8988T (cell line): ENCODE results near the gene ARL11.

Source experiments
- DNase-seq: peaks from one replicate; pipeline ENCODE4 v3.0.0; 2011

The ARL11 gene

DNA sequence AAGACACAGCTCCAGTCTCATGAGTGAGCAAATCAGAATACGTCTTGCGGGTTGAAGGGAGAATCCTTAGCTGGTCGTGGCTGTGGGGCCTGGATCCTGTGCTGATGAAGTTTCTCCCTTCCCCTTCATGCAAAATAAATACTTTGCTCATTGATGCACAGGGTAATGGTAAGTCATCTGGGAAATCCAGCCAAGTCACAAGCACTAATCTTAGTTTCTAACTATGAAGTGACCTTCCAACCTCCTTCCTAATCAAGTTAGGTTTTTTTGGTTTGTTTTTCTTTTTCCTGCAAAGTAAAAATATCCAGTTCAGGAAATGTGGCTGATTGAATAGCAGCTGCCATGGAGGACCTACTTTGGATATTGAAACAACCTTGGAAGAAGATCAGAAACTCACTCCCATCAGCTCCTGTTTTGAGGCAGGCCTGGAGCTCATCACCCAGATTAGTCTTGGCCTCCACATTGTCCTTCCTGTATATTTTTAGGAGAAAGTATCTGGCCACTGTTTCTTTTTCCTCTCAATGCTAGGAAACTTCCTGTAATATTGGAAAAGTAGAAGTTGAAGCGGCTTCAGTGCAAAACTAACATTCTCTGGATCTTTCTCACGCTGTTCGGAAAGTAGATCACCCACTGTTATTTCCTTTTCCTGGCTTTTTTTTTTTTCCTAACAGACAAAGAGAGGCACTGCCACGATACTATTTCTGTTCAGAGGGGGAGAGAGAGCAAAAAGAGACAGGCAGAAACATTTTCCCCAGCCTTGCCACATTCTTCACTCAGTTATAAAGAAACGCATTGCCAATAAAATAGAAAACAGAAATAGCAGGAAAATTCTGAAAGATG lies 12.3 kb upstream of the ARL11 start:
- no peak for DNase-seq

DNA sequence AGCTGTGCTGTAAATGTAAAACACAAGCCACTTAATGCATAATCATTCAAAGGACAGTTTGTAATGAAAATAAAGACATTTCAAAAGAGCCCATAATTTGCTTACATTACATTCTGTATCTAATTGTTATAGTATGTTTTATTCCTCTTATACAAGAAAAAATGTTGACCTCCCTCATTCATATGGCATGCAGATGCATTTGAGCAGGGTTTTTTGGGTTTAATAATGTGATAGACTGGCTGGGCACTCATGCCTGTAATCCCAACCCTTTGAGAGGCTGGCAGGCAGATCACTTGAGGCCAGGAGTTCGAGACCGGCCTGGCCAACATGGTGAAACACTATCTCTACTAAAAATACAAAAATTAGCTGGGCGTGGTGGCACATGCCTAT lies 11.6 kb upstream of the ARL11 start:
- DNase-seq = no peak

DNA sequence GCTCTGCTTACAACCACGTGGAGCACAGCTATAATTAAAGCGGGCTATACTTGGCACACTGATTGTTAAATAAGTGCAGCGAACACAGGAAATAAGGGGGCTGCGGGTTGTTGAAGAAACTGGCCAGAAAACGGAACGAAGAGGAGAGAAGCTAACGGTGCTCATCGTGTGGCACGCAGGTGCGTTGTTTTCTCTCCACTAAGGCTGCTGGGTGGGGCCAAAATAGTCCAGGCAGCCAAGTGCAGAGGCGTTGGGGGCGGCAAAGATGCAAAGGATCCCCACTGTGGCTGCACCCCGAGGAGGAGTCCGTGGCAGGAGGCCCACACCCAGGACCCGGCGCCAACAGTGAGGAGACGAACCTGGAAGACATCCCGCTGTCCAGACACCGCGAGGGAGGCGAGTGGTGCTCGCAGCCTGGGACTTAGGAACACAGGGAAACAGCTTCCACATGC lies 8.1 kb upstream of the ARL11 start:
- DNase-seq = no peak

DNA sequence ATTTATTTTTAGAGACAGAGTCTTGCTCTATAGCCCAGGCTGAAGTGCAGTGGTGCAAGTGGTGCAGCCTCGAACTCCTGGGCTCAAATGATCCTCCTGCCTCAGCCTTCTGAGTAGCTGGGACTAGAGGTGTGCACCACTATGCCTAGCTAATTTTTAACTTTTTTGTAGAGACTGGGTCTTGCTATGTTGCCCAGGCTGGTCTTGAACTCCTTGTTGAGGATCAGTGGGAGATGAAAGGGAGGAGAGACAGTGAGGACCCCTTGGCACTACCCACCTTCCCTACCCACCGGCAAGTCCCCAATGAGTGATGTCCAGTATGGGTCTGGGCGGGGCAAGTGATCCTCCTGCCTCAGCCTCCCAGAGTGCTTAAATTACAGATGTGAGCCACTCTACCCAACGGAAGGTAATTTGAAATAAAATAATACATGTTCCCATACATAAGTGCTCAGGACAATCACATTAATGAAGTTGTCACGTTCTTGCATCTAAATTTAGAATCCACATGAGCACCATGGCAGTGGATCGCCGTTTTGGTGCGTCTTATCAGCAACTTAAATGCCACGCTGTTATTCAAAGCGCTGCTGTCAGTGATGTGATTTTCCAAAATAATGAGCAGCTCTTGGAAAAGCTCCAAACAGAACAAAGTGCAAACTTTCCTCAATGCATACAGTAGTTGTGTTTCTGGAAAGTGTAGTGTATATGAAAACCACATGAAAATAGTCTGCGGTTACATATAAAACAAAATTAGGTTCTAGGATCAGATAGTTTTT lies 5.9 kb upstream of the ARL11 start:
- no peak for DNase-seq

DNA sequence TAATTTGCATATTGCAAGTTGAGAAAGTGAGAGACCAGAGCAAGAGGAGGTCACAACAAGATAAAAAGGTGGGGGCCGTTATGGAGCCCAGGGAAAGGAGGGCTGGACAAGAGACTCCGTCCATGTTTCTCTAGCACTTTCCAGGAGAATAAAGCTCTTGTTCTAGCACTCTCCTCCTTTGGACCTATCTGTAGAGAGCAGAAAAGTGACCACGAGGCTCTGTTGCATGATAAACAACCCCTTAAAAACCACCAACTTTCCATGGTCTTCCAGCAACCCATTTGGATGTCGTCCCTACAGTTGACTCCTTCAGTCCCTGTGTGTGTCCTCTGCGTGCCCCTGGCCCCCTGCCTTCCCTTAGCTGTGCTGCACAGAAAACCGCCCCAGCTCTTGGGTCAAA lies 4.1 kb upstream of the ARL11 start:
- no peak for DNase-seq

DNA sequence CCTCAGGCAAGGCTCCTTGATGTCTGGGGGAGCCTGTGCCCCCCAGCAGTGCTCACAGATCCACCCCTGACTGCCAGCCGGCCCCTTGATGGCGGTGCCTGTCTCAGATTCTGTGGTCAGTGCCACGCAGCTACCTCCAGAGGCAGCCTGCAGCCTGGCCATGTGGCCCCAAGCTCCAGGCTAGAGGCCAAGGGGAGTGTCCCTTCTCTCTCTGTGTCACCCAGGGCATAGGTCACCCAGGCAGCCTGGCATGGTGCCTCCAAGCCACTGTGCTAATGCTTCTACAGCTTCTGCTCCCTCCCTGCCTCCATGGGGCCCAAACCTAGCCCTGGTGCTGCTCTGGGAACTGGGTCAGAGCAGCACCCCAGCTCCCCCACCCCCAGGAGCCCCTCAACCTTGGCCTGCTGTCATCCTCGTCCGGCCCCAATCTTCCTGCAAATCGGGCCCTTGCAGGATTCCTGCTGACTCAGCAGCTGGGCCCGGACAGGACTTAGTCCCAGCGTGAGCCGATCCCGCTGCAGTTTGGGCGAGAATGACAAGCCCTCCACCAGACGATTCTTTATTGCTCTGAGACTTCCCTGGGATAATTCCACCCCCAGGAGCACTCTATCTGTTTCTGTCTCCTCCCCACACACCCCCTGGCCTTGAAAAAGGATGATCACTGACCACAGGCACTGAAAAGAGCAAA lies 2.8 kb upstream of the ARL11 start:
- DNase-seq = no peak

DNA sequence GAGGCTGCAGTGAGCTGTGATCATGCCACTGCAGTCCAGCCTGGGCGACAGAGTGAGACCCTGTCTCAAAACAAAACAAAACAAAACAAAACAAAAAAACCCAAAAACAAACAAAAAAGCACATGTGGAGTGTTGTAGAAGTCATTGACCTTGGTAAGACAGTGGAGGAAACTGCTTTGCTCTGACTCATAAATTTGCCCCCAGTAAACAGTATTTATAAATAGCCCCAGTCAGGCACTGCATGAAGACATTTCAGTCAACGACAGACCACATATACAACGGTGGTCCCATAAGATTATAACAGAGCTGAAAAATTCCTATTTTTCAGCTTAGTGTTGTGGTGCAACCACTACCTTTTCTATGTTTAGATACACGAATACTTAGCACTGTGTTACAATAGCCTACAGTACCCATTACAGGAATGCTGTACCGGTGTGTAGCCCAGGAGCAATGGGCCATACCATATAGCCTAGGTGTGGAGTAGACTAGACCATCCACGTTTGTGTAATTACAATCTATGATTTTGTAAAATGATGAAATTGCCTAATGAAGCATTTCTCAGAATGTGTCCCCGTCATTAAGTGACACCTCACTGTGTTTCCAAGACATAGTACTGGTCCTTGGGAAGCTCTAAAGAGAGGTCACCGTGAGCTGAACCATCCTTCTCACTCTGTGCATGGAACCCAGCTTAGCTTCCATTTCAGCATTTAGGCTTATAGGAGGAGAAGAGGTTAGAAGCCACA lies 1.1 kb downstream of the ARL11 start:
- DNase-seq = no peak

DNA sequence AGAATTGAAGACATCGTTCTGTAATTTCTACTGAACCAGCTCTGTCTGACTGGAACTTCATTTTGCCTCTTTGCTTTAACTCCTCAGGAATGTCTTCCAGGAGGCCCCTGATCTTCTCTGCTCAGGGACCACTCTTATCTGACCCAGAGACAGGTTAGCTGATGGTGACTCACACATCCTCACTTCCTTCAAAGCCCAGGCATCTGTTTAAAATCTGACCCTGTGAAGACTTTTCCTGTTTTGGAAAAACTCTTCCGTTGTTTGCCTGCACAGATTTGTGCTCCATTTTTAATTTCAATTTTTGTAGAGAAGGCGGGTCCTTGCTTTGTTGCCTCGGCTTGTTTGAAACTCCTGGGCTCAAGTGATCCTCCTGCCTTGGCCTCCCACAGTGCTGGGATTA lies 1.6 kb downstream of the ARL11 start:
- DNase-seq = no peak

DNA sequence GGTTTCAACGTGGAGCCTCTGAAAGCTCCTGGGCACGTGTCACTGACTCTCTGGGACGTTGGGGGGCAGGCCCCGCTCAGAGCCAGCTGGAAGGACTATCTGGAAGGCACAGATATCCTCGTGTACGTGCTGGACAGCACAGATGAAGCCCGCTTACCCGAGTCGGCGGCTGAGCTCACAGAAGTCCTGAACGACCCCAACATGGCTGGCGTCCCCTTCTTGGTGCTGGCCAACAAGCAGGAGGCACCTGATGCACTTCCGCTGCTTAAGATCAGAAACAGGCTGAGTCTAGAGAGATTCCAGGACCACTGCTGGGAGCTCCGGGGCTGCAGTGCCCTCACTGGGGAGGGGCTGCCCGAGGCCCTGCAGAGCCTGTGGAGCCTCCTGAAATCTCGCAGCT lies 2.3 kb downstream of the ARL11 start:
- no peak for DNase-seq

DNA sequence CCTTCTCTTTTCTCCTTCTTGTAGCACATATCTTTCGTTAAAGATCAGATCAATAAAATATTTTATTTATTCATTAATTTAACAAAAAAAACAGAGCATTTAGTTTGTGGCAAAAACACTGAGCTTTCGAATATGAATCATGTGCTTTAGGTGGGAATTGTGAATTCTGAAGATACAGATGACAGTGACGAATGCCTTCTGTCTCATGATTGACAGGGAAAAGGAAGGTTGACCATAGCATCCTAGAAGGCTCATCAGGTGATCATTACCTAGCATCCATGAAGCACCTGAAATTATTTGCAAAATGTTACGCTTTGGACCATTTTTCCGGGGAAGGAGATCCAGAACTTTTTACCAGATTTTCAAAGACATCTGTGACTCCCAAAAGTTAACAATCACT lies 3.8 kb downstream of the ARL11 start:
- no peak for DNase-seq

DNA sequence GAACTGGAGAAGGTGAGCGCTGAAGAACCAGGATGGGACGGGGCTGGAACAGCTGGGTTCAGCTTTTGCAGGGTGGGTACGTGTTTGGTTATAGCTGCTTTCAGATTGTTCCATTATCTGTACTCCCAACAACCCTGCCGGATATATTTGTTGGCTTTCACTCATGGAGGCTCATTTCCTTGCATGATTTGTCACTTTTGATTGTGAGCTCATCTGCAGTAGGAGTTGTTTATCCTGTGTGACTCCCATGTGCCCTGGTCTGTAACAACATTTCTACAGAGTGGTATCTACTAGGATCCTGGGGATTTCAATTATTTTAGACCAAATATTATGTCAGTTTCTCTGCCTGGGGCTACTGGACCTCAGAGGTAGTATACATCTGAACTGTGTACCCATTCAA lies 5.4 kb downstream of the ARL11 start:
- DNase-seq = no peak

DNA sequence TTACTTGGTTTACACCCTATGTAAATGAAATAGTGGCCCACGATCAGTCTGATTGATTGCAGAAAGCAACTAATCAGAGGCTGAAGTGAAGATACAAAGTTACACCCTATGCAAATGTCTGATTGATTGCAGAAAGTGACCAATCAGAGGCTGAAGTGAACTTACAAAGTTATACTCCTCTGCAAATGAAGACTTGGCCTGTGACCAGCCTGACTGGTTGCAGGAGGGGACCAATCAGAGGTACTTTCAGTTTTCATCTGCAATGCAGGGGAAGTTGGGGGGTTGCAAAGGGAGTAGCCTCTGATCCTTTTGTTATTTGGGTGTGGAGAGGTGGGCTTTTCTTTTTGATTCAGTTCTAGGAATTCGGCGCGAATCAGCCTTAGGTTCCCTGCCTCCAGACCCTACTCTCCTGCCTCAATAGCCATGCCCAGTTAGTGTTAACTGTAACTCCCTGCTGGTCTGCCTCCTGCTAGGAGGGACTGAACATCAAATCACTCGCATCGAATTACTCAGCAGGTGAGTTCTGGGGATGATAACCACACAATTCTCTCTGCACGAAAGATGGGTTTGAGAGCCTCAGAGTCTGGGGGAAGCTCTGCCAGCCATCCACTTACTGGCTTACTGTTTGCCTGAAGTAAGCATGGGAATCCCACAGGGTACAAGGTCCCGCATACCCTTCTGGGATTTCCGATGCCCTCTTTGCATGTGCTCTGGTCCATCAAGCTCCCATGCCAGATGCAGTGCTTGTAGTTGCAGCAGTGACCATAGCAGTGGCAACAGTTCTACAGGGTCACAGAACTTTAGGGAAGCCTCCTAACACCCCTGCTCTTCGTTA lies 7.5 kb downstream of the ARL11 start:
- DNase-seq = no peak

DNA sequence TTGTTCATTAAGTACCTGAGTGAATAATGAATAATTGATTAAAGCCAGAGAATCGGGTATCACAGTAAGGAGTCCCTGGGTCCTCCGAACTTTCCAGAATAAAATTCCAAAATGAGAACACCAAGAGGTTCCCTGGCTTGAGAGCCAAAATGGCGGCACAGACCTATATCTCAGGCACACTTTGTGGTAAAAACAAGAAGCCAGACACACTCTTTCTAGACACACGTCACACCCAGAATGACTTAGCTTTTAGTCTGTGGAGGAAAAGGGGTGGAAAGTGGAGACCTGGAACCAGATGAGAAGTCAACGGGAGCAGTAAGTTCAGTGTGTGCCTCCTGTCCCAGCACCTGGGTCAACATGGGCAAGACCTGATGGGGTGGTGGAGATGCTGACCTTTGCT lies 8.4 kb downstream of the ARL11 start:
- no peak for DNase-seq

DNA sequence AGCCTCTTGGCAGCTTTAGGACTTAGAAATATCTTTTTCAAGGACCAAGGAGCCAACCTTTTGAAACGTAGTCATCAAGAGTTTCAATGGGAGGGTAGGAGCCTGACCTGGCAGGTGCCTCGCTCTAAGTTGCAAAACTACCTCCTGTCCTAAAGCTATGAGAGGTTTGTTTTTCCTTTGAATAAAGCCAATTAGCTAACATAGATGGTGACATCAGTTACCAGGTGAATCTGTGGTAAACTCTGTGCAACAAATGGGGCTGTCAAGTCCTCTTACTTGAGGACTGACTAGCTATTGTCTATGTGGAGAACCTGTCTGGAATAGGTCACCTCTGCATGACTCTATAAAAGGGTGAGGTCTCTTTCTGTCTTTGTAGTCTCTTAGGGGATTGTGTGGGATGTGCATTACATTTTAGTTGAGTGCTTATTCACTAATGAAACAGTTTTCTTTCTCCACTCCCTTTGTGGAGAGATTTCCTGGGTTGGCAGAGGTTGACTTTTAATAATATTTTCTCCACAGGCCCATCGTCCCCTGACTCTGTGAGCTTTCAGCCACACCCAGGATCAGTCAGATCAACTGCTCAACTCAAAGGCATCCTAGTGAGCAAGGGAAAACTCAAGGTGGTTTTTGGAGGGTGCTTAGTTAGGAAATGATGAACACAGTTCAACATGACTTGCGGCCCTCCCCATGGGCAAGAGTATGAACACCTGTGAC lies 9.9 kb downstream of the ARL11 start:
- DNase-seq = no peak

DNA sequence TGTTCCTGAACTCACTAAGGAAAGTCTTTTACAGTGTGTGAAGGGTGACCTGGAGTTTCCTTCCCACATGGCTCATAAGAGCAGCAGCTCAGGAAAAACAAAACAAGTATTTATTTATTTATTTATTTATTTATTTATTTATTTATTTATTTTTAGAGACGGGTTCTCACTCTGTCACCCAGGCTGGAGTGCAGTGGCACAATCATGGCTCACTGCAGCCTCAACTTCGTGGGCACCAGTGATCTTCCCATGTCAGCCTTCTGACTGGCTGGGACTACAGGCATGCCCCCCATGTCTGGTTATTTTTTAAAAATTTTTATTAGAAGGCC lies 10.4 kb downstream of the ARL11 start:
- no peak for DNase-seq

DNA sequence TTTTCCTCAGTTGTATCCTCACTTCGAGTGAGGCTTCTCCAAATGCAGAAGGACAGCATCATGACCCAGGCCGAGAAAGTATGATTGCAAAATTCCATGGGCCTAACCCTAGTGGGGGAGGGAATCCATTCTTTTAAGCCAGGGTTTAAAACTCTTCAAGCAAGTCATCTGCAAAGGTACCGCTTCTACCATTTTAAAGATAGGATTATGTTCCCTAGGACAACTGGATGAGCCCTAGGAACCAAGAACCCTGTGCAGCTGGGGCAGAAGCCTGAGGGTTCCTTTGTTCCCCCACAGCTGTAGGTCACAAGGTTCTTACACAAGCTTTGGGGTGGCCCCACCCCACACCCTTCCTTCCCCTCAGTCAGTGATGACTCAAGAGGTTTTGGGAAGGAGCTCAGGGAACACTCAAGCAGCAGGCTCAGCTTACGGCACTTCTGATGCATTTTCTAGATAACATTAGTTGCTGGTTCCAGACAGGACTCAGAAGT lies 13.5 kb downstream of the ARL11 start:
- no peak for DNase-seq

DNA sequence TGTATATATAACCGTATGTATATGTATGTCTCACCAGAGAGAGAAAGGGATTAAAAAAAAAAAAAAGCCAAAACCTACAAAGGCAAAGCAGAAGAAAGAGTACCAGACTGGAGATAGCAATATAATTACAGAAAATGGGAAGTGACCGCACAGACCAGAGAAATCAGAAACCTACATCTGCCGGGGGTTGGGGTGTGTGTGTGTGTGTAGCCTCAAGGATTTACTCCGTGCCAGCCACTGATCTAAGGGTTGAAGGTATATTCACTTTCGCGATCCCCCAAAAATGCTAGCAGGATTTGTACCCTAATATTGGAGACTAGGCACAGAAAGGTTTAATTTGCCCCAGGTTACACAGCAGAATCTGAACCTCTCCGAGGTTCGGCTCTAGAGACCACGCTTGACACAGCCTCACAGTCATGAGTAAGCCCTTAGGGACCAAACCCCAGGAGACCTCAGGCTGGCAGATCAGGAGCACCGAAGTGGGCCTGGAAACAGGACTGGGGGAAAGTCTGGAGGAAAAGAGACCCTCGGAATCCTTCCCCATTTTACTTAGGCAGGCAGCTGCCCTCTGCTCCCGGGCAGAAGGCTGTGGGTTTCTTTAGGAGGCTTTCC lies 14.8 kb downstream of the ARL11 start:
- no peak for DNase-seq

DNA sequence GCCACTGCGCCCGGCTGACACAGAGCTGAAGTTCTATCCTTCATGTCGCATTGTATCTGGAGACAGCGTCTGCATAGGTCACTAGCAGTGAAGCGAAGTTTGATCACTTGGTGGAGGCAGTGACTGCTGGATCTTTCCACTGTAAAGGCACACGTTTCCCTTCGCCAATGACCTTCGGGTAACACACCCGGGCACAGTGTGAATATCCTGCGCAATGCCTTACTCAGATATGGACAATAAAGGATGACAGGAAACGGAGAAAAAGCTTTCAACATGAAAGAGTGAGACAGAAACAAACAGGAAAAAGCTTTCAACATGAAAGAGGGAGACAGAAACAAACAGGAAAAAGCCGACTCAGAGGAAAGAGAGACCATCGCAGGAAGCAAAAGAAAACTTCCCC lies 17.1 kb downstream of the ARL11 start:
- no peak for DNase-seq

DNA sequence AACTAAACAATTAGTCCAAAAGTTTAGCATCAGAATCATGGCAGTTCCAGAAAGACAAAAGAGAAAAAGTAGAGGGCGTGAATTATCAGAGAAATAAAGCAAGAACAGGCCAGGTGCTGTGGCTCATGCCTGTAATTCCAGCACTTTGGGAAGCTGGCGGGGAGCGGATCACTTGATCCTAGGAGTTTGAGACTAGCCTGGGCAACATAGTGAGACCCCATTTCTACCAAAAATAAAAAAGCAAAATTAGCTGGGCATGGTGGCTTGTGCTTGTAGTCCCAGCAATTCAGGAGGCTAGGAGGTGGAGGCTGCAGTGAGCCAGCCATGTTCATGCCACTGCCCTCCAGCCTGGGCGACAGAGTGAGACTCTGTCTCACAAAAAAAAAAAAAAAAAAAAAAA lies 18.4 kb downstream of the ARL11 start:
- DNase-seq = no peak

DNA sequence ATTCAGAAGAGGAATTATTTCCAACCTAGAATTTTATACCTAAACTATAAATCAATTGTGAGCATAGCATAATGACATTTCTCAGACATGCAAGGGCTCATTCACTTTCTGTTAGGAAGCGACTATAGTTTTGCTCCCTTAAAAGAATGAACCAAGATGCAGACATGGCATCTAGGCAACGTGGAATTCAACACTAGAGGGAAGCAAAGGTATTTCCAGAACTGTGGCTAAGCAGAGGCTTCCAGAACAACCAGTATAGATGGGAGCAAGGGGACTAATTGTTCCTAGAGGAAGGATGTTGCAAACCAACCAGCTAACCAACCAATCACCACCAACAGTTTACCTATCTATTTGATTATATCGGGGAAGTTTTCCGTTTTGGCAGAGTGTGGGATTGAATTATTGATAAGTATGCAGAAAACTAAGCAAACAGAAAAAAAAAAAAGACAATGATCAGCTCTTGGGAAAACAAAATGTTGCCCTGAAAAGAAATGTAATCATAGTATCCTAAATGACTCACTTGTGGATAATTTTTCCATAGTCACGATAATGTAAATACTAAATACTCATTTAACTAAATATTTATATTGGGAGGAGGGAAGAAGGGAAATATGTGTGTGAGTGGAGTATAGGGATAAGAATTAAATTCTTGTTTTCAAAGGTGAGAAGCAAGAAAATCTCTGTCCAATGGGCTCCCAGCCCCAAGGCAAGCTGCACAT lies 21.1 kb downstream of the ARL11 start:
- DNase-seq = no peak
